GM12875 (cell line): ENCODE data around the gene GORASP1.

ENCODE experiments used
- H3K4me3 ChIP-seq: one replicate; pipeline ENCODE4 v1.5.1; 2011; ENCODE audit warnings: low read depth, low read length, control low read depth
- CTCF ChIP-seq: IDR thresholded peaks from 2 replicates; pipeline ENCODE4 v1.5.1; 2011; ENCODE audit warnings: low read depth, mild to moderate bottlenecking, control low read depth, inconsistent platforms, low read length, moderate library complexity, borderline replicate concordance; ENCODE audit not compliant: insufficient read depth

GORASP1 gene

DNA sequence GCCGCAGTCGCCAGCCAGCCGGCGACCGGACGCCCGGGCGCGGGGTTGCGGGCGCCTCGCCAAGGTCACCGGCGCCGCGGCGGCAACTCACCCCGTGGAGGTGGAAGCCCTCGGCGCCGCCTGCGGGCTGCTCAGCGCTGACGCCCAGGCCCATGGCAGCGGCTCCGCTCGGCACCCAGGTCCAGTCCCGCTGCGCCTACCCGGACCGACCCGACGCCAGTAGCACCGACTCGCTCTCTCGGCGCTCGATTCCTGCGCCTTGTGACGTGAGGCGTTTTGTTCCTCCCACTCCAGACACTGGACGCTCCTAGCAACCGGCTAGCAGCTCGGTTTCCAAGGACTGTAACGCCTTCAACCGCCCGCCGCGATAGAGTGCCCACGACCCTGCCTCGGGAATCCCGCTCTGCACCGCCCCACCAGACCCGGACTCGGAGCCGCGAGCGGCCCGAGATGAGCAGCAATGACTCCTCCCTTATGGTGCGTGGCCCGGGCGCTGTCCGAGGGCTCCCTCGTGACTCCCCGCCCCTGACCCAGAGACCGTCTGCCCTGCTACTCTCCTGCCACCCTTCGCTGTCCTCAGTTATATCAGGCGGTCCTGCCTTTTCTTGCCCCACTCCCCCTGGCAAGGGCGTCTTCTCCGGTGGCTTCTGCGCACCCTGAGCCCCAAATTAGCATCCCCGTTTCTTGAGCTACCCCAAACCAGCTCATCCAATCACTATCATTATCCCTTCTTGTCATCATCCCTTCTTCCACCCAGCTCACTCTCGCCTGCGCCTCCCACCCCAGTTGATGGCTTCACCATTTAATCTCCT is at the start of gene GORASP1, which contains the start of gene TTC21A:
TSS of gene GORASP1 (minus strand) at position 240 of the 812 bp plus-strand sequence. CDS start at position 154, 86 bp downstream.
TSS of gene TTC21A (plus strand) at position 293 of the 812 bp plus-strand sequence. CDS start at position 451, 158 bp downstream.
- H3K4me3 ChIP-seq = peak within 1 kb of the TSS; percentile 94
- no peak for TF ChIP-seq CTCF

GRCh38 chr3:39156421-39156820 is 49.0 kb upstream of the GORASP1 start:
- no peak for TF ChIP-seq CTCF
- H3K4me3 ChIP-seq = no peak overlapping the region

DNA sequence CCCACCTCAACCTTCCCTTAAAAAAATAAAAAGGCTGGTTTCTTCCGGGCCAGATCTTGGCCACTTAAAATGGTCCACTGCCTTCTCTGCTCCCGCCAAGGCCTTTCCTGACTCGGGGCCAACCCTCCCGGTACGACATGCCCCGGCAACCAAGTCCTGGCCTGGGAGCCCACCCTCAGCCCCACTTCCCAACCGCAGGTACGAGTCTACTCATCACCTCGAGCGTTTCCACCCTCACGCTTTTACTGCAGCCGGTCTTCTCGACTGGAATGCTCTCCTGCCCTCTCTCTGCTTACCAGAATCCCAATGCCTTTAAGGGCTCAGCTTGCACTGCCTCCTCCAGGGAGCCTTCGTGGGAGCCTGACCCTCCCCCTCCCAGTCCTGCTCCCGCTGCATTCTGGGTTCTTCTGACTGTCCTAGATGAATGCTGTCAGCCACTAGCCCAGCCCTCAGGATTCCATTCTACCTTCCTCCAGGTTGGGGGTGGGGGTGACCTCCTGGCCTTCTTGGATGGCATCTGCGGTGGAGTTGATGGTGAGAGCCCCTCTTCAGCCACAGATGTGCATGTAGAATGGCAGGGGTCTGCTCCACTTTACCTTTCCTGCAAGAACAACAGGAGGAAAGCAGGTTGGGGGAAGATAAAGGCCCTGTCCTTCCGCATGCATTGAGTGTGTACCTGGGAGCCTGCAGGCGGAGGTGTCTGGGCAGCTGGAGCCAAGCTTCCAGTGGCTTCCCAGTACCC is 47.0 kb upstream of the GORASP1 start:
- no peak overlapping the region for H3K4me3 ChIP-seq
- TF ChIP-seq CTCF = no peak

DNA sequence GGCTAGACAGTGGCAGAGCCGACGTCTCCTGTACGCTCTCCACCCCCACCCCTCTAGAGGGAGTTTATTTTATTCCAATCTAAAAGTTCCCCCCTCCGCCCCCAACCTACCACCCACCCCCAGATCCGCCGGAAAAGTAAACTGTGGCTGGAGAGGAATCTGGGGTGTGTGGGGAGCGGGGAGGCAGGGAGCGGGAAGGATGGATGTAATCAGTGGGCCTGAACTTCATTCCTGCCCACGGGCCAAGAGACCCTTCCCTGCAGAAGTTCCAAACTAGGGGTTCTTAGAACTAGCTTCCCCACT is 46.5 kb upstream of the GORASP1 start:
- no peak for TF ChIP-seq CTCF
- peak overlapping the region; percentile 51 for H3K4me3 ChIP-seq

DNA sequence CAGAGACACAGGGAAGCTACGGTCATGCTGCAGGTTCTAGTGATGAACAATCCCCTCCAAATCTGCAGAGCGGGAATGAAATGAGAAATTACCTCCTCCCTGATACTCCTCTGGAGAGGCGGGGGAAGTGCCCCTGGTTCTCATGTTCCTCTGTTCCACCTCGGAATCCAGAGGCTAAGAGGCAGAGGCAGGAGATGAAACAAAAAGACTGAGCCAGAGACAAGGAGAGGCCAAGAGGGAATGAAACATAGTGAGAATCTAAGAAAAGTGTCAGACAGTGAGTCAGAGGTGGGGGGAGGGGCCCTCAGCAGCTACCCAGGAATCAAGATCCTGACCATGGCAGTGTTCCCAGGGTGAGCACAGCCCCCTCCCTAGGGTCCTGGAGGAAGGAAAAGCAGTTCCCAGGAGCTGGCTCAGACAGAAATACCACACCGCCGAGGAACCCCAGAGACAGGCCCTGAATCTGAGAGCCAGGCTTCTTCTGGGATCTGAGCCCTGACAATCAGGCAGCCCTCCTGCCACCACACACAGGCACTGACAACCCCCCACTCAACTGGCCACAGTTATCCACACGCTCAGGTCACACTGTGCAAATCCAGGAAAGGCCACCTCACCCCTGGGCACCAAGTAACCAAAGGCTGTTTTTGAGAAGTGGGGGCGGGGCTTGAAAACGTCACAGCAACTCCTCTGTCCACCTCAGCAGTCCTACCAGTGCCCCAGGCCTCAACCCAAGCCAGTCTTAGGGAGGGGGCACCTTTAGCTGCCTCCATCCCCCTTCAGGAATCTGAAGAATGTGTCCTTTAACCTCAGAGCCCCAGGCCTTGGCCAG is 43.6 kb upstream of the GORASP1 start:
- no peak for TF ChIP-seq CTCF
- peak overlapping the region; percentile 93 for H3K4me3 ChIP-seq

GRCh38 chr3:39150148-39150802 is 42.8 kb upstream of the GORASP1 start:
- peak overlapping the region; percentile 93 for H3K4me3 ChIP-seq
- peak; percentile 17; the same call in 1 of the 2 replicates for TF ChIP-seq CTCF
